BJ (cell line): Measurements from ENCODE around the gene ZMYND11. TPM values are rescaled to one million over a fixed set of nuclear protein-coding genes. Genes with fewer than 3 reads are reported as not detected.

Experiments
- CTCF ChIA-PET: fragments of 350-600 bp; formaldehyde crosslinking; extraction: SDS; loops from one replicate; lab custom pipeline; 2021; ENCODE audit warnings: antibody characterized with exemption, inconsistent platforms; lab: Yijun Ruan, JAX
- POLR2A ChIA-PET: fragments of 300-600 bp; sonication (Branson Sonifier 250); formaldehyde crosslinking; extraction: SDS; loops from one replicate; lab custom pipeline; 2021; ENCODE audit warnings: antibody characterized with exemption; lab: Charles Lee
- DNase-seq: peaks from one replicate; pipeline ENCODE4 v3.0.0-alpha.2; 2011; ENCODE audit warnings: low read depth
- H3K27me3 ChIP-seq: 2 replicates; pipeline ENCODE4 v1.6.0; 2011; ENCODE audit warnings: low read length; ENCODE audit not compliant: control insufficient read depth, insufficient read depth
- H3K36me3 ChIP-seq: 2 replicates; pipeline ENCODE4 v1.5.1; 2011; ENCODE audit warnings: low read length; ENCODE audit not compliant: control insufficient read depth, insufficient read depth
- H3K4me3 ChIP-seq: 2 replicates; pipeline ENCODE4 v1.5.1; 2011; ENCODE audit warnings: low read depth, mild to moderate bottlenecking, control low read depth, low read length
- polyA plus RNA-seq: library from polyadenylated mRNA; depleted of rRNA; stranded (reverse); fragments of >200 nt; gene quantifications from 2 replicates; pipeline ENCODE4 v1.2.3, GENCODE V29; 2011
- TF ChIP-seq, protein P1 (sequence below): IDR thresholded peaks from 2 replicates; pipeline ENCODE4 v1.5.1; 2011; ENCODE audit warnings: low read depth, mild to moderate bottlenecking, control low read depth, inconsistent platforms, low read length, moderate library complexity; ENCODE audit not compliant: insufficient read depth

The ZMYND11 gene
- polyA plus RNA-seq, 1 experiment: 37.6 TPM

DNA sequence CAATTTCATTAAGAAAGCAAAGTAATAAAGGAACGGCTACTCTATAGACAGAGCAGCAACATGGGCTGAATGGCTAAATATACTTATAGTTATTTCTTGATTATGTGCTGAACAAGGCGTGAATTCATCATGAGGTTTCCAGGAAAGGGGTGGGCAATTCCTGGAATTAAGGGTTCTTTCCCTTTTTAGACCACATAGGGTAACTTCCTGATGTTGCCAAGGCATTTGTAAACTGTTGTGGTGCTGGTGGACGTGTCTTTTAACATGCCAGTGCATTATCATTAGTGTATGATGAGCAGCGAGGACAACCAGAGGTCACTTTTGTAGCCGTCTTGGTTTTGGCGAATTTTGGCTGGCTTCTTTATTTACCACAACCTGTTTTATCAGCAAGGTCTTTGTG is 28.5 kb upstream of the ZMYND11 start:
- ChIA-PET CTCF (no interaction called here), POLR2A (no interaction called here)
- TF ChIP-seq, protein P1, sequence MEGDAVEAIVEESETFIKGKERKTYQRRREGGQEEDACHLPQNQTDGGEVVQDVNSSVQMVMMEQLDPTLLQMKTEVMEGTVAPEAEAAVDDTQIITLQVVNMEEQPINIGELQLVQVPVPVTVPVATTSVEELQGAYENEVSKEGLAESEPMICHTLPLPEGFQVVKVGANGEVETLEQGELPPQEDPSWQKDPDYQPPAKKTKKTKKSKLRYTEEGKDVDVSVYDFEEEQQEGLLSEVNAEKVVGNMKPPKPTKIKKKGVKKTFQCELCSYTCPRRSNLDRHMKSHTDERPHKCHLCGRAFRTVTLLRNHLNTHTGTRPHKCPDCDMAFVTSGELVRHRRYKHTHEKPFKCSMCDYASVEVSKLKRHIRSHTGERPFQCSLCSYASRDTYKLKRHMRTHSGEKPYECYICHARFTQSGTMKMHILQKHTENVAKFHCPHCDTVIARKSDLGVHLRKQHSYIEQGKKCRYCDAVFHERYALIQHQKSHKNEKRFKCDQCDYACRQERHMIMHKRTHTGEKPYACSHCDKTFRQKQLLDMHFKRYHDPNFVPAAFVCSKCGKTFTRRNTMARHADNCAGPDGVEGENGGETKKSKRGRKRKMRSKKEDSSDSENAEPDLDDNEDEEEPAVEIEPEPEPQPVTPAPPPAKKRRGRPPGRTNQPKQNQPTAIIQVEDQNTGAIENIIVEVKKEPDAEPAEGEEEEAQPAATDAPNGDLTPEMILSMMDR: no peak
- H3K27me3 ChIP-seq: peaks cover 3% of the 10 kb centered on the region; the same call in 1 of the 2 replicates
- H3K4me3 ChIP-seq: no peak overlapping the region
- no peak for DNase-seq
- H3K36me3 ChIP-seq: no peaks in the 10 kb centered on the region

DNA sequence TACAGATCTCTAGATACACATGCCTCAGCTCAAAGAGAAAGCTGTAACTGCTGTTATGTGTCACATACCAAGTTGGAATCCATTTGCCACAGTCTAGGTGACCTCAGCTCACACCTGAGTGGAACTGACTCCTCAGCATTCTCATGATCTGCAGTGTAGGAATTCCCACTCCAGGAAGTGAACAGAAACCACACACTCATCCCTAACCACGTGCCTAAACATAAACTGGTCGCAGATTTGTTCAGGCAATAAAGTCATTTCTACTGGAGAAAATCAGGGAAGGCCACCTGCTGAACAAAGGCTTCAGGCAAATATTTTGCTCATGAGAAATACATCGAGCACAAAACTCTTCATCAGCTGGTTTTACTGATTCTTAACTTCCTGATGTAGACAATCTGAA is 23.0 kb upstream of the ZMYND11 start:
- no peak overlapping the region for H3K4me3 ChIP-seq
- CTCF ChIA-PET: interaction anchor here (0.6 kb wide), 1 partner anchor 10 kb away, joined by 3 read pairs; no protein-coding TSS in a partner anchor
- H3K27me3 ChIP-seq: peaks cover 3% of the 10 kb centered on the region; the same call in 1 of the 2 replicates
- DNase-seq: no peak
- H3K36me3 ChIP-seq: no peaks in the 10 kb centered on the region
- TF ChIP-seq, protein P1: no peak
- POLR2A ChIA-PET: no interaction called here

DNA sequence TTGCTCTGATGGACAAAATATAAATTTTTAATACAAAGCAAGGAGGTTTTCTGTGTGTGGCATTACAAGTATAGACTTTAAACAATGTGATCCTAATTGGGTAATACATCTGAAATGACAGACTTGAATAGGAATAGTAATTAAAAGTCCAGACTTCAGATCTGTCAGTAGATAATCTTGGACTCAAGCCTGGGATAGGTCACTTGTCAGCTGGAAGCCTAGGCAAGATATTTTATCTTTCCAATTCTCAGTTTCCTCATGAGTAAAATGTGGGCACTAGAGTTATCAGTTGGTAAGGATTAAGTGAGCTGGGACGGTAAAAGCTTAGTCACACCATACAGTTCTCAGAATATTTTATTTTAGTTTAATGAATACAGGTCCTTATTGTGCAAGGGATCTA is 10.4 kb upstream of the ZMYND11 start:
- no peak overlapping the region for H3K4me3 ChIP-seq
- POLR2A ChIA-PET: no interaction called here
- no peaks in the 10 kb centered on the region for H3K36me3 ChIP-seq
- DNase-seq: no peak
- no peaks in the 10 kb centered on the region for H3K27me3 ChIP-seq
- CTCF ChIA-PET: no interaction called here
- TF ChIP-seq, protein P1: no peak

DNA sequence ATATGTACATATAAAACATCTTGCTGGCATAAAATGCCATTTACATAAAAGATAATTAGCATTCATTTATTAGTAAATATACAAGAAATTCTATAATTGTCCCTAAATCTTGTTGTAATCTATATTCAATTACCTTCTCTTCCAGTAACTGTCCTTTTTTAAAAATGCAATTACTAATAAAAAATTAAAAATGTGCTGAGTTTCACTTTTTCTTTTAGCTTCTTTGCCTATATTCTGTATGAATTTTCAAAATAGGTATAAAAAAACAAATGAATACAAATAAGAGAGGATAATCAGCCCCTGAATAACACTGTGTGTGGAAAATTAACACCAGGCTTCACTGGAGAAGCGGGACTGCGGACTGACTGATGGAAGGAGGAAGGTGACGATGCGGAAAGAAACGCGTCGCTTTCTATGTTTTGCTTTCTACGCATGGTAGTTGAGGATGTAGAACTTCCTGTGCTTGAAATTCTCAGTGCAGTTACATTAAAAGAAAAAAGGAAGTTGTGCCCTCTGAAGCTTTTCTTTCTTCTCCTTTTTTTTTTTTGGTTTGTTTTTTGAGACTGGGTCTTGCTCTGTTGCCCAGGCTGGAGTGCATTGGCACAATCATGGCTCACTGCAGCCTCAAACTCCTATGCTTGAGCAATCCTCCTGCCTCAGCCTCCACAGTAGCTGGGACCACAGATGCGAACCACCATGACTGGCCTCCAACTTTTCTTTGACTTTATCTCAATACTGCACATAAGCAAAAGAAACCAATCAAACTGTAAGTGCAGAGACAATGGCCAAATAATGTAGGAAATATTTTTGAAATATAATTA is 7.4 kb upstream of the ZMYND11 start:
- CTCF ChIA-PET: no interaction called here
- DNase-seq: no peak
- Histone ChIP-seq H3K27me3 (no peaks in the 10 kb centered on the region), H3K36me3 (no peaks in the 10 kb centered on the region), H3K4me3 (no peak overlapping the region)
- TF ChIP-seq, protein P1: no peak
- POLR2A ChIA-PET: no interaction called here

DNA sequence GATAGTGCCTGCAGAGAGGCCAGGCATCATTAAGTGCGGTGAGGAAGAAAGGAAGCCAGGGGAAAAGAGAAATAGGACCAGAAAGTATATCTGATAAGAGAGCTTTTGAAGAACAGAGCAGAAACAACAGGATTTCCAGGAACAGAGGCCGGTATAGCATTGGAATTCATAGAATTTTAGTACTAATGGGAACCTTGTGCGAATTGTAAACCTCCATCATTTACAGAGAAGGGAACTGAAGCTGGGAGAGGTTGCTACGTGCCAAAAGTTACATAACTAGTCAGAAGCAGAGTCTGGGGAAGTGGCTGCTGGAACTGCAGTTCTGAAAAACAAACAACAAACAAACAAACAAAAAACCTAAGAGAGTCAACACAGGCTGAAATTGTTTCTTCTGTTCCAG is 5.4 kb upstream of the ZMYND11 start:
- no peak for DNase-seq
- H3K4me3 ChIP-seq: no peak overlapping the region
- TF ChIP-seq, protein P1: no peak
- CTCF ChIA-PET: interaction anchor here (0.9 kb wide), 1 partner anchor 54 kb away, joined by 4 read pairs; no protein-coding TSS in a partner anchor
- POLR2A ChIA-PET: interaction anchor here (0.7 kb wide), 1 partner anchor 799 kb away, joined by 4 read pairs; no protein-coding TSS in a partner anchor
- no peaks in the 10 kb centered on the region for H3K27me3 ChIP-seq
- H3K36me3 ChIP-seq: no peaks in the 10 kb centered on the region
